OCI-LY3 (cell line): ENCODE results near the gene RBM15.

Experiments
- EZH2phosphoT487 ChIP-seq: fragments of 200-600 bp; shearing (Covaris generic); IDR thresholded peaks from 2 replicates; pipeline ENCODE4 v1.6.1; 2018; ENCODE audit warnings: antibody characterized with exemption, mixed run types, low read depth
- TF ChIP-seq, protein P1 (sequence below): fragments of 200-600, 300-600 bp; sonication (generic); IDR thresholded peaks from 2 replicates; pipeline ENCODE4 v1.5.1; 2014; ENCODE audit warnings: antibody characterized with exemption, low read length, low read depth

DNA sequence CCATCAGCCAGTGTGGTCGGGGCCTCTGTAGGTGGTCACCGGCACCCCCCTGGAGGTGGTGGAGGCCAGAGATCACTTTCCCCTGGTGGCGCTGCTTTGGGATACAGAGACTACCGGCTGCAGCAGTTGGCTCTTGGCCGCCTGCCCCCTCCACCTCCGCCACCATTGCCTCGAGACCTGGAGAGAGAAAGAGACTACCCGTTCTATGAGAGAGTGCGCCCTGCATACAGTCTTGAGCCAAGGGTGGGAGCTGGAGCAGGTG lies 961 bp downstream of the RBM15 start:
- TF ChIP-seq, protein P1, sequence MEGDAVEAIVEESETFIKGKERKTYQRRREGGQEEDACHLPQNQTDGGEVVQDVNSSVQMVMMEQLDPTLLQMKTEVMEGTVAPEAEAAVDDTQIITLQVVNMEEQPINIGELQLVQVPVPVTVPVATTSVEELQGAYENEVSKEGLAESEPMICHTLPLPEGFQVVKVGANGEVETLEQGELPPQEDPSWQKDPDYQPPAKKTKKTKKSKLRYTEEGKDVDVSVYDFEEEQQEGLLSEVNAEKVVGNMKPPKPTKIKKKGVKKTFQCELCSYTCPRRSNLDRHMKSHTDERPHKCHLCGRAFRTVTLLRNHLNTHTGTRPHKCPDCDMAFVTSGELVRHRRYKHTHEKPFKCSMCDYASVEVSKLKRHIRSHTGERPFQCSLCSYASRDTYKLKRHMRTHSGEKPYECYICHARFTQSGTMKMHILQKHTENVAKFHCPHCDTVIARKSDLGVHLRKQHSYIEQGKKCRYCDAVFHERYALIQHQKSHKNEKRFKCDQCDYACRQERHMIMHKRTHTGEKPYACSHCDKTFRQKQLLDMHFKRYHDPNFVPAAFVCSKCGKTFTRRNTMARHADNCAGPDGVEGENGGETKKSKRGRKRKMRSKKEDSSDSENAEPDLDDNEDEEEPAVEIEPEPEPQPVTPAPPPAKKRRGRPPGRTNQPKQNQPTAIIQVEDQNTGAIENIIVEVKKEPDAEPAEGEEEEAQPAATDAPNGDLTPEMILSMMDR, result no peak
- TF ChIP-seq EZH2phosphoT487, result no peak
